ENCODE measurements around the gene MBP. TPM values are rescaled to one million over a fixed set of nuclear protein-coding genes. Genes with fewer than 3 reads are reported as not detected.
A peak's percentile ranks its signal among the peaks of the same experiment; 100 is the strongest.

The MBP gene
- total and polyA plus RNA-seq, 4 donors = 619 to 2,945 (median 1,632) TPM

DNA sequence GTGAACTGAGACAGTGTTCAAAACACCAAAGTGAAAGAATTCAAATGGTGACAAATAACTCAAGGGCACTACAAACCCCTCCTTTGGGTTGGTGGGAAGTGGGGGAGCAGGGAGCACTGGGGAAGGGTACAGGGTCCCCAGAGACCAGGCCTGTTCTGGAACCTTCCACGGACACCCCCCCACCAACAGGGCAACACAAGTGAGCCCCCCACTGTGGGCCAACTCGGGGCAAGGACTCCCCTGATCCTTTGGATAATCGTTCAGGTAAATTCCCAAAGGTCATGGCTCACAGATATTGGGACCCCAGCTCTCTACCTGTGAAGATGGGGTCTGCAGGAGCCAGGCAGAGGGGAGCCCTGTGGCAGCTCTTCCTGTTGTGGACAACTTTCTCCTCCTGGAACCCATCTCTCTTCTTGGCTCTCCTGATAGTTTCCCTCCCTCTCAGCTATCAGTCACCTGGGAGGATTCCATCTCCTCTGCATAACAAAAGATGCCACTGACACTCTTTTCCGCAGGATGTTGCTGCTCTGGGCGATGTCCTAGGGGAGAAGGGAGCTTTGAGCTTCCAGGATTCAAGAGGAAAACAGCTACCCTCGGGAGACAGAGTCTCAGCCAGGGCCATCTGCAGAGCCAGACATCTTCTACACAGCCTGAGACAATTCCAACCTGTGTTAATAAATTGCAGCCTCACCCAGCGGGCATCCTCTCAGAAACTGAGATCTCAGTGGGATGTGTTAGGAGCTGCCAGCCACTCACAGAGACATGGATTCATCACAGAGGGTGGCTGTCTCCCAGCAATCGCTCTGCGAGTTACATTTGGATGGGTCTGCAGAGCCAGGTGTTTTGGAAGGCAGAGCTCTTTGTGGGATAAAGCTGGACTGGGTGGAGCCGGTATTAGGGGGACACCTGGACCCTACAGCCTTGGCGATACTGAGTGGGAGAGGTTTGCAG lies 35.4 kb downstream of the MBP start:
- Histone ChIP-seq H3K27me3 (ENCODE audit: control insufficient read depth, insufficient read depth, low read length) (peaks cover 7% of the 10 kb centered on the region), H3K9me3 (ENCODE audit: control insufficient read depth, insufficient read depth, low read length) (no peaks in the 10 kb centered on the region), H3K4me1 (ENCODE audit: control insufficient read depth, insufficient read depth, low read length) (peaks cover 43% of the 10 kb centered on the region), H3K4me3 (ENCODE audit: low read depth, low read length) (no peak overlapping the region), H3K27ac (ENCODE audit: low read depth, low read length) (peak overlapping the region; percentile 47), H3K36me3 (ENCODE audit: control insufficient read depth, insufficient read depth, low read length) (peaks cover 6% of the 10 kb centered on the region)
- whole genome bisulfite sequencing (ENCODE audit: insufficient coverage) = 26% methylated on average over 7 of the region's 11 CpGs
- DNase-seq (ENCODE audit: low read depth in 4 of 6, low spot score in 6 of 6) = peak in 2 of 6 donors; percentile 59 to 72

- Histone ChIP-seq H3K4me1 (ENCODE audit: control insufficient read depth, insufficient read depth, low read length) (peaks cover 36% of the 10 kb centered on the region), H3K36me3 (ENCODE audit: control insufficient read depth, insufficient read depth, low read length) (peaks cover 10% of the 10 kb centered on the region), H3K9me3 (ENCODE audit: control insufficient read depth, insufficient read depth, low read length) (no peaks in the 10 kb centered on the region), H3K27ac (ENCODE audit: low read depth, low read length) (no peak overlapping the region), H3K27me3 (ENCODE audit: control insufficient read depth, insufficient read depth, low read length) (peaks cover 7% of the 10 kb centered on the region), H3K4me3 (ENCODE audit: low read depth, low read length) (no peak overlapping the region)
- 83% methylated on average over 7 of the region's 13 CpGs for WGBS (ENCODE audit: insufficient coverage)
- peak in 1 of 6 donors; percentile 85 for DNase-seq (ENCODE audit: low read depth in 4 of 6, low spot score in 6 of 6)
Observed at GRCh38 chr18:77095391-77096371, 36.9 kb downstream of the MBP start.

DNA sequence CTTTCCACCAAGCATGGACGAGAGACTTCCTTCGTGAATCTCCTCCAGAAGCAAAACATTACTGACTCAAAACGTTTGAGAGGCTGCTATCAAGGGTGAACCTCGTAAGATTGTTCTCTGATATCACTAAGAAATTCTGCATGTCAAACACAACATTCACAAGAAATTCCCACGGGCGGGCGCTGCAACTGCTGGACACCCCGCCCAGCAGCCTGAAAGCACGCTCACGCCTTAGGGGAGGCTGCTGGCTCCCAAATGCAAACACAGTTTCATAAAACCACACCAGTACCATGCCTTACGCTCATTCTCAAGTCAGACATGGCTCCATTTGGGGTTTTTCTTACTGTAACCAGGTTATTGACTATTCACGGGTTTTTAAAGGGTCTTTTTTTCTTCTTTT lies 39.0 kb downstream of the MBP start:
- Histone ChIP-seq H3K4me3 (ENCODE audit: low read depth, low read length) (no peak overlapping the region), H3K27me3 (ENCODE audit: control insufficient read depth, insufficient read depth, low read length) (peaks cover 3% of the 10 kb centered on the region)
- whole genome bisulfite sequencing (ENCODE audit: insufficient coverage) = 91% methylated on average over 7 of the region's 12 CpGs

DNA sequence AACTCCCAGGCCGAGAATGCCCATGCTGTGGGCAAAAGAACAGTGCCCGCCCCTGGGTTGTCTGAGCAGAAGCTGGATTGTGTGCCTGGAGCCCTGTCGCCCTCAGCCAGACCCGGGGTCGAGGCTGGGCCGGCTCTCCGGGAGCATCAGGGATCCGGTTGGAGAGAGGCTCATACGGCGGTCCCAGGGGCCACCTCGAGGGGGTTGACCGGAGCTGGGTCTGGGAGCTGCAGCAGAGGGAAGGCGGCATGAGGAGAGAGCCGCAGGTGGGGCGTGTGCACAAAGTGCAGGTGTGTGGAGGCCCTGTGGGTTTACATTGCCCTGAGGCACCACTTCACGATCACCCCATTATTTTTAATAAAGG lies 39.5 kb downstream of the MBP start:
- no peak for DNase-seq (ENCODE audit: low read depth in 4 of 6, low spot score in 6 of 6)
- Histone ChIP-seq H3K36me3 (ENCODE audit: control insufficient read depth, insufficient read depth, low read length) (peaks cover 6% of the 10 kb centered on the region), H3K27ac (ENCODE audit: low read depth, low read length) (no peak overlapping the region), H3K4me3 (ENCODE audit: low read depth, low read length) (no peak overlapping the region), H3K27me3 (ENCODE audit: control insufficient read depth, insufficient read depth, low read length) (peaks cover 3% of the 10 kb centered on the region), H3K9me3 (ENCODE audit: control insufficient read depth, insufficient read depth, low read length) (no peaks in the 10 kb centered on the region), H3K4me1 (ENCODE audit: control insufficient read depth, insufficient read depth, low read length) (peaks cover 24% of the 10 kb centered on the region)
- WGBS (ENCODE audit: insufficient coverage) = 87% methylated on average over 11 of the region's 16 CpGs

More for the DNA sequence above, 39.0 kb downstream of the MBP start:
- DNase-seq (ENCODE audit: low read depth in 4 of 6, low spot score in 6 of 6) = no peak
- Histone ChIP-seq H3K36me3 (ENCODE audit: control insufficient read depth, insufficient read depth, low read length) (peaks cover 6% of the 10 kb centered on the region), H3K4me1 (ENCODE audit: control insufficient read depth, insufficient read depth, low read length) (peaks cover 24% of the 10 kb centered on the region), H3K9me3 (ENCODE audit: control insufficient read depth, insufficient read depth, low read length) (no peaks in the 10 kb centered on the region), H3K27ac (ENCODE audit: low read depth, low read length) (no peak overlapping the region)

DNA sequence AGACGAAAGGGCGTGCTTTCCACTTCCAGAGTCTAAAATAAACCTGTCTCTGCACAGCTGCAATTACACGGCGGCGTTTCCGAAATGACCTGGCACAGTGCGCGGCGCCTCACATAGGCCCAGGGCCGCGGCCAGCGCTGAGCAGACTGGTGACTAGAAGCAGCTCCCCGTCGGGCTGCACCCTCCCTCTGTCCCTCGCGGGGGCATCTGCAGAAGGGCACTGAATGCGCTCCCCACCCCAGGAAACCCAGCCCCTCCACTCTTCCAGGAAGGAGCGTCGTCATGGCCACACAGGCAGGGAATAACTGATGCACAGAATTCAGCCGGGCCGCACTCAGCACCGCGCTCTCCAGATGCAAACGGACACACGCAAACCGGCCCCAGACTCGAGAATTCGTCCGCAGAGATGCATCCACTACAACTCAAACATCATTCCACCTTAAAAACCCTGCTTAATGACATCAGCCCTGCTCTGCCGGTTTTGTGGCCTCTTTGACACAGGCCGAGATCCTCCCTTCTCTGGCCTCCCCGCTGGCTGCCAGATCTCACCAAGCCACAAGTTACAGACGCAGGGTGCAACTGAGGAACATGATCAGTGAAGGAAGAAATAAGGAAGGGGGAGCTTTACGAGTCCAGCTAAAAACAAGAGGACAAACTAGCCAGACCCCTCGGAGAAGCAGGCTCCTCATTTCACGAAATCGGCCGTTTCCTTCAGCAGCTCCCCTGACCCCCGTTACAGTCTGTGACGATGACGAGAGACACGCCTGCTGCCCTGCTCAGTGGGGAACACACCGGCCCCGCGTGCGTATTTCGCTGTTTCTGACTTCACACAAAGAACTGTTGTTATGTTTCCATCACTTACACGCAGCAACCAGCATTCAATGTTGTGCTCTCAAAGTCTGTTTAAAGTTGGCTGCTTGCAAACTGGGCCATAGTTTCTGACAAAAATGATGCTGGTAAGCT lies 40.2 kb downstream of the MBP start:
- 81% methylated on average over 45 of the region's 48 CpGs for WGBS (ENCODE audit: insufficient coverage)
- Histone ChIP-seq H3K4me1 (ENCODE audit: control insufficient read depth, insufficient read depth, low read length) (peaks cover 25% of the 10 kb centered on the region), H3K27me3 (ENCODE audit: control insufficient read depth, insufficient read depth, low read length) (peaks cover 2% of the 10 kb centered on the region), H3K36me3 (ENCODE audit: control insufficient read depth, insufficient read depth, low read length) (peaks cover 6% of the 10 kb centered on the region), H3K27ac (ENCODE audit: low read depth, low read length) (no peak overlapping the region), H3K4me3 (ENCODE audit: low read depth, low read length) (no peak overlapping the region), H3K9me3 (ENCODE audit: control insufficient read depth, insufficient read depth, low read length) (no peaks in the 10 kb centered on the region)
- no peak for DNase-seq (ENCODE audit: low read depth in 4 of 6, low spot score in 6 of 6)

DNA sequence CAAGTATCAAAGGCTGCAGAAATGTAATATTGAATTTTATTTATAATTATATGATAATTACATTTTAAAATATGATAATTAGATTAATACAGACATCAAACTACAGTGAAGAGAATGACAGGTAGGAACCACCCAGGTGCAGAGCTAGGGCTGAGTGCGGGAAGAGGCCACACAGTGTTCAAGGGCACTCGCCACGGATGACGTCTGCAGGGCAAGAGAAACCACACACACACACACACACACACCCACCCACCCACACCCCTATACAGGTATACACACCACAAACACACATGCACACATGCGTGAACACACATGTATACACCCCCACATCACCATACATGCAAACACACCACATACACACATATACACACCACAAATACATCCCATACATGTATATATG lies 41.2 kb downstream of the MBP start:
- Histone ChIP-seq H3K9me3 (ENCODE audit: control insufficient read depth, insufficient read depth, low read length) (no peaks in the 10 kb centered on the region), H3K36me3 (ENCODE audit: control insufficient read depth, insufficient read depth, low read length) (peaks cover 6% of the 10 kb centered on the region), H3K27me3 (ENCODE audit: control insufficient read depth, insufficient read depth, low read length) (no peaks in the 10 kb centered on the region), H3K27ac (ENCODE audit: low read depth, low read length) (no peak overlapping the region), H3K4me1 (ENCODE audit: control insufficient read depth, insufficient read depth, low read length) (peaks cover 24% of the 10 kb centered on the region), H3K4me3 (ENCODE audit: low read depth, low read length) (no peak overlapping the region)
- WGBS (ENCODE audit: insufficient coverage) = 98% methylated on average over 5 of the region's 5 CpGs
- DNase-seq (ENCODE audit: low read depth in 4 of 6, low spot score in 6 of 6) = no peak

DNA sequence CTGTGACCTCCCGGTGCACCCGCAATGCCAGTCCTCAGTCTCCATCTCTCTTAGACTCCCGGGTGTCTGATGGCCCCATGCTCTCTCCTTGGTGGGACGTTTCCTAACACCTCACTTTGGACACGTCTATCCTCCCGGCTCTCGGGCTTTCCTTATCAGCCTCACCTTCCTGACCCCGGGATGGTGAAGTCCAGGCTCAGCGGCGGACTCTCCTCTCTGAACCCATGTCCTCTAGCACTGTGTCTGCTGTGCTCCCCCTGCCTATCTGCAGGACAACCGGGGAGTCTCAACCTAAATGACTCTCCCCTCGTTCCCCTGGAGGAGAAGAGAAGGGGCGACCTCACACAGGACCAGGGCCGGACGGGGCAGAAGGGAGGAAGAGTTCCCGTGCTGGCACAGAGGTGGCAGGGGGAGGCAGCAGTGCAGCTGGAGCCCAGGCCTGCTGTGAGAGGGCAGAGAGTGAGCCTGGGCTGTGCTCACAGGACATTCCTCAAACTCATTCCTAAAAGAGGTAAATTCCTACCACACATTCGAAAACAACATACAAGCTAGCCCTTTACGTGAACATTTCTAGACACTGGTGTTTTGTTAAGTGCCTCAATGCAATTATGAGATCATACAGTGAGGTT lies 41.9 kb downstream of the MBP start:
- Histone ChIP-seq H3K27ac (ENCODE audit: low read depth, low read length) (no peak overlapping the region), H3K9me3 (ENCODE audit: control insufficient read depth, insufficient read depth, low read length) (no peaks in the 10 kb centered on the region)

GRCh38 chr18:77089723-77090285 lies 42.8 kb downstream of the MBP start:
- no peaks in the 10 kb centered on the region for H3K9me3 ChIP-seq (ENCODE audit: control insufficient read depth, insufficient read depth, low read length)
- H3K27ac ChIP-seq (ENCODE audit: low read depth, low read length) = no peak overlapping the region
- 78% methylated on average over 9 of the region's 9 CpGs for WGBS (ENCODE audit: insufficient coverage)
- no peak for DNase-seq (ENCODE audit: low read depth in 4 of 6, low spot score in 6 of 6)
- H3K36me3 ChIP-seq (ENCODE audit: control insufficient read depth, insufficient read depth, low read length) = peaks cover 6% of the 10 kb centered on the region
- H3K4me3 ChIP-seq (ENCODE audit: low read depth, low read length) = no peak overlapping the region
- no peaks in the 10 kb centered on the region for H3K27me3 ChIP-seq (ENCODE audit: control insufficient read depth, insufficient read depth, low read length)
- peaks cover 24% of the 10 kb centered on the region for H3K4me1 ChIP-seq (ENCODE audit: control insufficient read depth, insufficient read depth, low read length)

More for the DNA sequence above, 41.9 kb downstream of the MBP start:
- DNase-seq (ENCODE audit: low read depth in 4 of 6, low spot score in 6 of 6) = no peak
- 89% methylated on average over 12 of the region's 18 CpGs for WGBS (ENCODE audit: insufficient coverage)
- Histone ChIP-seq H3K27me3 (ENCODE audit: control insufficient read depth, insufficient read depth, low read length) (no peaks in the 10 kb centered on the region), H3K36me3 (ENCODE audit: control insufficient read depth, insufficient read depth, low read length) (peaks cover 6% of the 10 kb centered on the region), H3K4me1 (ENCODE audit: control insufficient read depth, insufficient read depth, low read length) (peaks cover 24% of the 10 kb centered on the region), H3K4me3 (ENCODE audit: low read depth, low read length) (no peak overlapping the region)
